Activated CD8-positive, alpha-beta memory T cell treated with anti-CD3 and anti-CD28 coated beads for 1 hour (primary cell): Measurements from ENCODE around the gene MLN.

Experiments
- DNase-seq, 2 donors: peaks; one replicate each; pipeline ENCODE4 v3.0.0-alpha.2; 2020; ENCODE audit warnings: low read depth in 1 of 2; ENCODE audit errors: extremely low read depth in 1 of 2

MLN gene

GRCh38 chr6:33816911-33817310 is 13.1 kb upstream of the MLN start:
- DNase-seq, result no peak

- no peak for DNase-seq
Observed at GRCh38 chr6:33815854-33816253, 12.1 kb upstream of the MLN start.

GRCh38 chr6:33813990-33814985 is 10.5 kb upstream of the MLN start:
- no peak for DNase-seq

GRCh38 chr6:33813246-33813904 is 9.6 kb upstream of the MLN start:
- DNase-seq, result no peak

GRCh38 chr6:33812669-33813068 is 8.9 kb upstream of the MLN start:
- DNase-seq, result peak in 1 of 2 donors; percentile 17

- DNase-seq, result no peak
Observed at GRCh38 chr6:33809594-33809993, 5.8 kb upstream of the MLN start.

- no peak for DNase-seq
Observed at GRCh38 chr6:33808641-33809180, 4.9 kb upstream of the MLN start.

- no peak for DNase-seq
Observed at GRCh38 chr6:33807606-33808005, 3.8 kb upstream of the MLN start.

- DNase-seq, result no peak
Observed at GRCh38 chr6:33806841-33807240, 3.0 kb upstream of the MLN start.

- DNase-seq, result no peak
Observed at GRCh38 chr6:33802186-33802958, 1.4 kb downstream of the MLN start.

- no peak for DNase-seq
Observed at GRCh38 chr6:33801611-33802010, 2.2 kb downstream of the MLN start.

- DNase-seq, result no peak
Observed at GRCh38 chr6:33800248-33800969, 3.4 kb downstream of the MLN start.

- no peak for DNase-seq
Observed at GRCh38 chr6:33799454-33800113, 4.2 kb downstream of the MLN start.

- no peak for DNase-seq
Observed at GRCh38 chr6:33798343-33798848, 5.4 kb downstream of the MLN start.

GRCh38 chr6:33797626-33798342 is 6.0 kb downstream of the MLN start:
- DNase-seq, result no peak

GRCh38 chr6:33794910-33795623 is 8.7 kb downstream of the MLN start:
- no peak for DNase-seq

- no peak for DNase-seq
Observed at GRCh38 chr6:33792981-33793380, 10.8 kb downstream of the MLN start.

- no peak for DNase-seq
Observed at GRCh38 chr6:33791620-33792019, 12.2 kb downstream of the MLN start.
